Activated naive CD4-positive, alpha-beta T cell treated with anti-CD3 and anti-CD28 coated beads for 36 hours (primary cell): ENCODE data around the gene NGRN. TPM values are rescaled to one million over a fixed set of nuclear protein-coding genes. Genes with fewer than 3 reads are reported as not detected.

Source experiments
- total RNA-seq, 2 experiments: library from RNA; stranded (reverse); gene quantifications; one replicate each; pipeline ENCODE4 v1.2.3, GENCODE V29; 2021

The NGRN gene
- total RNA-seq, 2 experiments from 2014 or later = 30.7 to 31.0 TPM

Other genes starting within 250 kb of the NGRN start
- gene IDH2, start 163.2 kb upstream of the NGRN start, total RNA-seq = 100 to 1,000 TPM; 225 to 229 TPM
- 1 to 10 TPM; 6.8 to 8.6 TPM for gene SEMA4B, start 64.3 kb upstream of the NGRN start, total RNA-seq
- 100 to 1,000 TPM; 156 to 171 TPM for gene CIB1, start 31.7 kb upstream of the NGRN start, total RNA-seq
- gene GDPGP1, start 31.5 kb upstream of the NGRN start, total RNA-seq = 1 to 10 TPM; 1.5 to 3.6 TPM
- under 1 TPM; 0.15 to 0.26 TPM for gene TTLL13, start 16.1 kb upstream of the NGRN start, total RNA-seq
- under 1 TPM; 0.84 to 0.95 TPM for gene ZNF774, start 86.6 kb downstream of the NGRN start, total RNA-seq
- gene IQGAP1, start 122.6 kb downstream of the NGRN start, total RNA-seq = 100 to 1,000 TPM; 136 to 143 TPM